HG03108 (cell line): Measurements from ENCODE around the gene ZNF497.
A peak's percentile ranks its signal among the peaks of the same experiment; 100 is the strongest.
"Not testable (repeated sequence)": the region's sequence is repeated elsewhere in the genome, so short reads cannot be mapped to it uniquely, and the experiment has no call there.

Source experiments
- ATAC-seq: cut with Tn5 transposase; IDR thresholded peaks from one replicate; pipeline ENCODE4 v1.9.1; 2021; ENCODE audit warnings: moderate library complexity; ENCODE audit not compliant: unreplicated experiment

The ZNF497 gene

DNA sequence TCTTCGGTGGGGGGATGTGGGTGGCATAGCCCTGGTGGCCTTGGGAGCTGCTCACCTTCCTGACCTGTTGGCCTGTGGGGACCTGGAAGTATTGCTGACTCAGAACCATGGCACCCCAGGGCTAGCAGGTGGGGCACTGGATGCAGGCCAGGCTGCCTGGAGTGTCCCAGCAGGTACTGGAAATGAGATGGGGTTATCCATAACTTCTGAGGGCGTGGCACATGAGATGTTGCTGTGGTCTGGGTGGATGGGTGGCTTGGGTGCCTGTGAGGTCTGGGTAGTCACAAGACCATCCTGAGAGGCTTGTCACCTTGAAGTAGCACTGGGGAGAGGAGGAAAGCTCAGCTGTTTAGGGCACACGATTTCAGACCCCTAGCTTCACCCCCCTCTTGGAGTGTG lies 32.3 kb upstream of the ZNF497 start:
- ATAC-seq: no peak

DNA sequence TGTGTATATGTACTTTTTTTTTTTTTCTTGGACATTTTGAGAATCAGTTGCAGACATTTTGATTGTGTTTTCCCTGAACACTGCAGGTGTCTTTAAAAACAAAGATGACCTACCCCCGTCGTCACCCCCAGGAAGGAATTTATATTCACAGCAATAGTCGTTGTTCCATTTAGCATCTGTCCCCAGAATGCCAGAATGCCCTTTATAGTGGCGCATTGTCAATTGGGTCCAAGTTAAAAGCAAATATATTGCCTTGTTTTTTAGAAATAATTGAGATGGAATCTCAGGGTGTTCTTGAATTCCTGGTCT lies 31.1 kb upstream of the ZNF497 start:
- ATAC-seq: no peak

DNA sequence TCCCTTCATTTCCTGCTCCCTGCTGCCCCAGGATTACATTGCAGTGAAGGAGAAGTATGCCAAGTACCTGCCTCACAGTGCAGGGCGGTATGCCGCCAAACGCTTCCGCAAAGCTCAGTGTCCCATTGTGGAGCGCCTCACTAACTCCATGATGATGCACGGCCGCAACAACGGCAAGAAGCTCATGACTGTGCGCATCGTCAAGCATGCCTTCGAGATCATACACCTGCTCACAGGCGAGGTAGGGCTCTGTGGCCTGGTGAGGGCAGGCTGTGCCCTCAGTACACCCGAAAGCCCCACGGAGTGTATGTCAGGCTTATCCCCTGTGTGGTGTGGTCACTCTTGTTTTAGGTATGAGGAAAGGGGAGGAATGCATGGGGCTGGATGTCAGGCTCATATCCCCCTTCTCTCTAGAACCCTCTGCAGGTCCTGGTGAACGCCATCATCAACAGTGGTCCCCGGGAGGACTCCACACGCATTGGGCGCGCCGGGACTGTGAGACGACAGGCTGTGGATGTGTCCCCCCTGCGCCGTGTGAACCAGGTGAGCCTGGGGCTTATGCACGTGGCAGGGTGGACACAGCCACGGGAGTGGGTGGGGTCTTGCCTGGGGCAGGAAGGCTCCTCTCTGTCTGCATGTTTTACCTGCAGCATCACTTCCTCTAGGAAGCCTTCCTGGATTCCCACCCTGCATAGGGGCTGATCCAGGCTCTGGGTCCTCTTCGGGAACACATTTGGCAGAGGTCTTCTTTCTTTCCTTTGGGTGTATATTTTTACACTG lies 30.6 kb upstream of the ZNF497 start:
- no peak for ATAC-seq

DNA sequence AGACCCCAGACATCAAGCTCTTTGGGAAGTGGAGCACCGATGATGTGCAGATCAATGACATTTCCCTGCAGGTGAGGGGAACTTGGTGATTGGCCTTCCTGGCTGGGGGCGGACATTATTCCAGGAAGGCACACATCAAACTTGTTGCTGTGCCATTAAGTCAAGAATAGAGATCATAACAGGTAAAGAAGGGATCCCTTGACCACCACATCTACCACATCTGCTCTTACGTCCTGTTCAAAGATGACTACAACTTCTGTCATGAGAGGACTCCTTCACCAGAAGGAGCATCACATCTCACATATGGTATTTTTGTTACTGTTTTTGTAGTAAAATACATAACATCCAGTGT lies 25.6 kb upstream of the ZNF497 start:
- no peak for ATAC-seq

DNA sequence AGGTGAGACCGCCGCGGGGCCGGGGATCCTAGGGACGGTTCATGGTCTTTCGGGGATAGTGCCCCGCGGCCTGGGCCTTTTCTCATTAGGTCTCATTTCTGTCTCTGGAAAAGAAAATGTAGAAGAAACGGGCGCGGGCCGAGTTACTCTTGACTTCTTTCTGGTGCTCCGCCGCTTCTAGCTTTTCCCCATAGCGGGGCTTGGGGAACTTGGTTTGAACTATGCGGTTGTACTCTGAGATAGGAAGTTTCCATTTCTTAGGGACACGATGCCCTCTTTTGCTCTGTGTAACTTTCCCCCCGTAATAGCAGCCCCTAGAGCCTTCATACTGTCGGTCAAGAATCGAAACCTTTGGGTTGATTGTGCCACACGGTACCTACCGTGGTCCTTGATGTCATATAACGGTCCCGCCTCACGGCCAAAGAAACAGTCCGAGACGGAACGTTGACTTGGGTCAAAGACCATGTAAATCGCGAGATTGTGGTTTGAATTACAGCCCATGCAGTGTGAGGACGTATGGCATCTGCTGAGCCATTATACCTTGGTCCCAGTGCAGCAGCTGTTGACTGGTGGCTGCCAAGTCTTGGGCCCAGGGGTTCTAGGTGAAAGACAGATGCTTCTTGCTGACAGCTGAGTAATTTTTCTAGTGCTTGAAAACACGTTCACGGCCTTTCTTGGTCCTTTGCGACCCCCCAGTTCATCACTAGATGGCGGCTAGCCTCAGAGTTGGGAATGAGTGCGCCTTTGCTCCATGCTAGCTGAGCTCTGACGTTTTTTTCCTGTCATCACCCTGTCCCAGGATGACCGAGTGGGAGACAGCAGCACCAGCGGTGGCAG lies 25.0 kb upstream of the ZNF497 start:
- ATAC-seq: no peak

DNA sequence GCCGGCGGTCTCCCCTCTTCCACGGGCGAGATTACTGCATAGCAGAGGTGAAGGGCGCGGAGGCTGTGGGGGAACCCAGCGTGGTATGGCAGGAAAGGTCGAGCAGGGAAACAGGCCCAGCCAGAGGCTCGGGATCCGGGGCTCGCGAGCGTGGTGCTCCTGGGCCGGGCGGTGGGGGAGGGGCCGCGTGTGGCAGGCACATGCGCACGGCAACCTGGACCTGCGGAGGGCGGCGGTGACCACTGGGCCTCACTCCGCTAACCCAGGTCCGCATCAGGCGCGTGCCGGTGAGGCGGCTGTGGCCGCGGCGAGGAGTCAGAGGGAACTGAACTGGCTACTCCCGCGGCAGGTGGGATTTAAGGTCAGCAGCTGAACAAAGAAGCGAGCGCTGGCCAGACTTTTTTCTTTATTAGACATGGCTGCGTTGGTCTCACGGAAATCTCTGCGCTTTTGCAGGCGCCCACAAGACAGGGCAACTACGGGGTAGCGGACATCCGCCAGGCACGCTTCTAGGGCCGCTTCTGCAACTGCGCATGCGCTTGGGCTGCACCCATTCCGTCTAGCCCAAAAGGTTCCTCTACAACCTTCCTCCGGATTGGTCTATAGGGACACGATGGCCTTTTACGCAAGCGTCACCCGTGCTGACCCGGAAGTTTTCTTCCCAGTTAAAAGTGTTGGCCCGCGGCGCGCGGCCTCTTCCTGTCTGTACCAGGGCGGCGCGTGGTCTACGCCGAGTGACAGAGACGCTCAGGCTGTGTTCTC lies 24.2 kb upstream of the ZNF497 start, which contains the start of gene RPS5:
Gene RPS5, plus strand, starts transcription at position 694 of the 762 bp plus-strand sequence. CDS start 869 bp downstream, outside the sequence.
- ATAC-seq: peak; percentile 78

DNA sequence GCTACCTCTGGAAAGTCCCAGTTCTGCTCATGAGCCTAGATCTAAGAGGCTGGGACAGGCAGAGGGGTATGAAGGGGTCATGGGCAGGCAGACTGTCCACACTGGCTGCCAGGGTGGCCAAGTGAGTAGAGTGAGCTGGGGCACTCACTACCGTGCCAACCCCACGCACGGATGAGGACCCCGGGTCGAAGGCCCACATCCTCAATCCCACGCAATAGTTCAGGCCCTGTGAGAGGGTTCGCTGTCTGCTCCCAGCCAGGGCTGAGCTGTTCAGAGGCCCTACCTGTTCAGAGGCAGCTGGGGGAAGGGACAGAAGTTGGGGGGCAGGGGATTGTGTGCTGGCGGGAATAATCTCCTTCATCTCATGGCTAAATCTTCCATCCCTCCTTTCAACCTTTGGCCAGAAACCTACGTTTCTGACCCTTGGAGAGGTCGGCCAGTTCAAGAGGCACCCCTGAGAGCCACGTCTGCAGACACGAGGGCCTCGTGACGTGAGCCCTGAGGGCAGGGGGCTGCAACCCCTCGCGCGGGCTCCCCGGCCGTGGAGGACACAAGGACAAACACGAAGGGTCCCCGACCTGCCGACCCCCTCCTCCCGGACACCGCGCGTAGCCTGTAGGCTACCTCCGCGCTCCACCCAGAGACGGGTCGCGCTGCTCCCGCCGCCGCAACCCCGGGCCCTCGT lies 23.5 kb upstream of the ZNF497 start:
- peak; percentile 5 for ATAC-seq

DNA sequence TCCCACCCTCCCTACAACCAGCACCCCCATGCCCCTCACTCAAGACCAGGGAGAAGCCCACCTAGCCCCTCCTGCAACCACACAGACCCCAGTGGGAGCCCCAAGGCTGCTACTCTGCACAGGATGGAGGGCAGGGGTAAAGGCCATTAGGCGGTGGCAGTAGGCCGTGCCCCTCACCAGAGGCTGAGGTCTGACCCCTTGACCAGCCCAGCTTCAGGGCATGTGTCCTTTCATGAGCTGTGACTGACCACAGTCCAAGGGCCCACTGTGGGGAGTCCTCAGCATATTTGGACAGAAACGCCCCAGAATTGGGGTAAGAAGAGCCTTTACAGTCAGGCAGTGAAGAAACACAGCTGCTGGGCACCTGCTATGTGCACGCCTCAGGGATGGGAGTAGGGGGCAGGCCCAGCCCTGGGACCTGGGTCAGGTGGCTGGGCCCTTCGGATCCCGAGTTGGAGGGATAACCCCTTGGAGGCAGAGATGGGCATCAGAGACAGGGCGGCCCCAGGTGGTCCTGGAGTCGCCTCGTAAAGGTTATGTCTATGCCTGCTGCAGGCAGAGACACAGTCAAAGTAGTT lies 22.9 kb upstream of the ZNF497 start:
- no peak for ATAC-seq

DNA sequence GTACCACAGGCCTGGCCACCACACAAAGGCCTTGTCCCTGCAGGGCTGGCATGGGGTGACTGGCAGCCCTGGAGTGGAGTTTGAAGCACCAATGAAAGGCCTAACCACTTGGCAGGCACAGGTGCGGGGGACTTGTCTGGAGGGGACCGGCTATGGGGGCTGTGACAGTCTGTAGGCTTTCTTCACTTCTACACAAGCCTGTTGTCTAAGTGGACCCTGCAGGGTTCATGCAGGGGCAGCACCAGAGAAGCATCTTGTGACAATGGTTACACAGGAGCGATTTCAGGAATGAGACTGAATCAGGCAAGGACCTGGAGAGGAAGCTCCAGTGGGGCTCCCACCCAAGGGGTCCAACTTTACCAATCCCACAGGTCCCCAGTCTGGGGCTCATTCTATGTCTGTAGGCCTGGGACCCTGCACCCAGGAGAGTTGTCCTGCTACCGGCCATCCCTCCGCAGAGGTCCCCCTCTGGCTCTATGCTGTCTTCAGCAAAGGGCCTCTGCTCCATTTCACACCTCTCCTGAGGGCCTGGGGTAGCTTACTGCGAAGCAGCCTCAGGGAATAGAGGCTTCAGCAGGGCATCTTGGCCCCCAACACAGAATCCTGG lies 20.5 kb upstream of the ZNF497 start:
- ATAC-seq: no peak

DNA sequence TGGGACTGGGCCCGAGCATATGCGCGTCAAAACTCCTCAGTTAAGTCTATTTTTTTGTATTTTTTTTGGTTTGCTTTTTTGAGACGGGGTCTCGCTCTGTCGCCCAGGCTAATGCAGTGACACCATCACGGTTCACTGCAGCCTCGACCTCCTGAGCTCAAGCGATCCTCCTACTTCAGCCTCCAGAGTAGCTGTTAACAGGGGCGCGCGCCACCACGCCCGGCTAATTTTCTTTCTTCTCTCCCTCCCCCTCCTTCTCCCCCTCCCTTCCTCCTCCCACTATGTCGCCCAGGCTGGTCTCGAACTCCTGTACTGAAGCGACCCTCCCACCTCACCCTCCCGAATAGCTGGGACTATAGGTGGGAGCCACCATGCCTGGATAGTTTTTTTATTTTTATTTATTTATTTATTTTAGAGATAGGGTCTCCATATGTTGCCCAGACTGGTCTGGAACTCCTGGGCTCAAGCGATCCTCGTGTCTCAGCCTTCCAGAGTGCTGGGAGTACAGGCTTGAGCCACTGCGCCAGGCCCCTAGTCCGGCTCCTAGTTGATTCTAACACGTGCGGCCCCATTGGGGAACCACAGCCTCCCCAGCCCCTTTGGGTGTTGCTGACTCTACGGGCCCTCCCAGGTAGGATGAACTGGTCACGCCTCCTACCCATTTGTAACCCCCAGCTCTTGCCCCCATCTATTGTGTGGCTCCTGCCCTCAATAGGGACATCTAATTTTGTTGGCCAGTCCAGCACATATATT lies 19.1 kb upstream of the ZNF497 start:
- no peak for ATAC-seq

DNA sequence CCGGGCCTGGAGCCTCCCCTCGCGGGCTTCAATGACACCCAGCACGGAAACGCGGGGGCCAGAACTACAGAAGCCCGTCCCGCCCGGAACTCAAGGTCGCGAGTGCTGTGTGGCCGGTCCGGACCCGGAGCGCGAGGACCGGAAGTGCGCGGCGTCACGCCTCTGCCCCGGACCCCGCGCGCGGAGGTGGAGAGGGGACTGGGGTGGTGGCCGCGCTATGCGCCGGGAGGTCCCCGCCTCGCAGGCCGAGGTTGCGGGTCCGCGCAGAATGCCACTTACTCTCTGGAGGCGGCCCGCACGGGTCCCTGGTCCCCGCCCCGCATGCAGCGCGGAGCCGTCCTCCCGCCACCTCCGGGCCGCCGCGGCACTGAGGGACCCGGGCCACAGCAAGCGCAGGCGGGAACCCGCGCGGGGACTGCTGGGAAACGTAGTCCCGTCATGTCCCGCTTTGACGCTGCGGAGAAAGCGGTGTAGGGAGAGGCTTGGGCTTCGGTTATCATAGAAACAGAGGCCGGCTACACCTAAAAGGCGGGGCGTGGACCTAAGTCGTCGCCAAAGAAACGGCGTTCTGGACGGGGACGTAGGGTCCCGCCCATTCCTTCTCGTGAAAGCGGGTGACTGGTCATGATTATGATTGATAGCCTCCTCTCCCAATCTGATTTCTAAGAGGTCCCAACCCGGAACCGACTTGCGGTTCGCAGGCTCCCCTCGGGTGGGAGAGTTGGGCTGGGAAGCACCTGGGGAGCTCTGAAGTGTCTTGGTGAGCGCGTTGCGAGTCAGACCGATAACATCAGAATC lies 18.3 kb upstream of the ZNF497 start, which contains the start of gene ZNF837:
Gene ZNF837, minus strand, starts transcription at position 369 of the 798 bp plus-strand sequence. CDS start 11,698 bp downstream, outside the sequence.
- ATAC-seq: peak; percentile 78

DNA sequence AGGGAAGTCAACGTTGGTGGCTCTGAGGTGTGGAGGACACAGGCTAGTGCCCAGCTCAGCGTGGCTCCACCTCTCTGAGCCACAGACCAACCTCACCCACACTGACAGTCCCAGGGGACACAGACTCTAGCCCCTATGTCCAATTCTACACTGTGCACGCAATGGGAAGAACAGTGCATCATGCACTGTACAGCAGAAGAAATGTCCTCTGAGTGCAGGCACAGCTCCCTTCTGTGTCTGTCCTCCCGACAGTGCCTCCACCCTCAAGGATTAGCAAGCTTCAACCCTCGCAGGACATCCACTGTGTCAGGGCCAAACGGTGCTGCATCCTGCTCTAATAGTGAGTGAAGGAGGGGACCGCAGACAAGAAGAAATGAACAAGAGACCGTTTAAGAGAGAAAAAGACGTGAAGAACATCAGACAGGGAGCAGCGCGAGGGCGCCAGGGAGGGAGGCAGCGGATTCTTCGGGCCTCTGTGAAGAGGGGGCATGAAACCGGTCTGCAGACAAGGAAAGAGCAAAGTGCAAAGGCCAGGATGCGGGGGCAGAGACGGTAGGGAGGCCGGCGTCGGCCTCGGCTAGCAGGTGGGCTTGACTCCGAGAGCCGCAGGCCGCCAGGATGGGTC lies 17.6 kb upstream of the ZNF497 start:
- ATAC-seq: no peak

DNA sequence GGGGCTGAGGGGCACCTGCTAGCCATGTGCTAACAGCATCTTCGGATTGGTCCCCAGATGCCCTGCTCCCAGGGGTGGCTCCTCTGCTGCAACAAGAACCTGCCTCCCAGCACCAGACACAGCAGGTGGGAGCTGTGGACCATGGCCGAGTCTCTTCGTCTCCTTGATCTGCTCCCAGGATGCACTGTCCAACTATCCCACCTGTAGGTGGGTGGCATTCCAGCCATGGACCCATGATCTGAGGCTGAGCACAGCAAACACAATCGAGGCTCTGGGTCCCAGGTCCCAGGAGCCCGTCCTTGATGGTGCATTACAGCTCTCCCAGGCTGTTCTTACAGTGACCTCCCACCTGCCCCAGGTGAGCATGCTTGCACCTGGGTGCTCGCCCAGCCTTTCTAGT lies 16.7 kb upstream of the ZNF497 start:
- ATAC-seq: no peak

DNA sequence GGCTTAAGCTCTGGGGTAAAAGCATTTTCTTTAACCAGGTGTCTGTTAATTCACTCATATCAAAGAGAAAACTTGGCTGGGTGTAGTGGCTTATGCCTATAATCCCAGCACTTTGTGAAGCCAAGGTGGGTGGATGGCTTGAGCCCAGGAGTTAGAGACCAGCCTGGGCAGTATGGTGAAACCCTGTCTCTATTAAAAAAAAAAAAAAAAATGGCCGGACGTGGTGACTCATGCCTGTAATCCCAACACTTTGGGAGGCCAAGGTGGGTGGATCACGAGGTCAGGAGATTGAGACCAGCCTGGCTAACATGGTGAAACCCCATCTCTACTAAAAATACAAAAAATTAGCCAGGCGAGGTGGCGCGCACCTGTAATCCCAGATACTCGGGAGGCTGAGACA lies 14.2 kb upstream of the ZNF497 start:
- not testable (repeated sequence) for ATAC-seq

DNA sequence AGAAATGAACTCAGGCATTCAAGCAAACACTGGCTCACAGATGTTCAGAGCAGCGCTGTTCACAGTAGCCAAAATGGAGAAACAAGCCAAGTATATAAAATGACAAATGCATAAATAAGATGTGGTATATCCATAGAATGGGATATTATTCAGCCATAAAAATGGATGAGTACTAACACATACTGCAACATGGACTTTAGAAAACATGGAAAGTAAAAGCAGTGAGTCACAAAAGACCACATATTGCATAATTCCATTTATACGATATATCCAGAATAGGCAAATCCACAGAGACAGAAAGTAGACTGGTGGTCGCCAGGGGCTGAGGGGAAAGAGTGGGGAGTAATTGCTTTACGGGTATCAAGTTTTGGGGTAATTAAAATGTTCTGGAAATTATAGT lies 11.6 kb upstream of the ZNF497 start:
- no peak for ATAC-seq

DNA sequence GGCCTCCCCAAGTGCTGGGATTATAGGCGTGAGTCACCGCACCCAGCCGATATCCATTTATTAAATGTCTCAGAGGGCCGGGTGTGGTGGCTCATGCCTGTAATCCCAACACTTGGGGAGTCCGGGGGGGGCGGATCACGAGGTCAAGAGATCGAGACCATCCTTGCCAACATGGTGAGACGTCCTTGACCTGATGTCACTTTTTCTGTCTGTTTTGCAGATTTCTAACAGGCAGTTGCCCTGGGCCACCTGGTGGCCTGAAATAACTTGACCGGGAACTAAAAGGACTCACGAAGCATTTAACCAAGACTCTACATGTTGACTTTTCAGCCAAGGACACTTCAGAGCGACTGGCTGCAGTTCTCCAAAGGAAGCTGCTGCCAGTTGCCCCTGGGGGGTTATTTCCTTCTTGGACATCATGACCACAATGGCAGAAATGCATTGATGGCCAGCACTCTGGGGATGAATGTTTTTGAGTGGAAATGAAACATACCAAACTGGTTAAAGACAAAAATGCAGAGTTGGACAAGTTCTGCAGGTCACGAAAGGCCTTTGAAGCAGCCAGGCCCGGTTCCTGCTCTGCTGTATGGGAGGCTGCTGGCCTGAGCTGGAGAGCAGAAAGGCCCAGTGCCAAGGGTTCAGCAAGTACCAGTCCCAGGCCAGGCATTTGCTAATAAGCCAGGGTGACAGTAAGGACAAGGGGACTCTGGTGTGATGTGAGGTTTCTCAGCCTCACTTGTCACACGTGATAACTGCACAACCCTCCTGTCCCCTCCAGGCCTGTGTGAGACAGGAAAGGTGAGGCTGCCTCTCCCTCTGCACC lies 10.0 kb upstream of the ZNF497 start:
- ATAC-seq: no peak
